Hepatocyte (in vitro differentiated cells): ENCODE data around the gene MRPL9.

ENCODE experiments used
- CTCF ChIP-seq: fragments of 200-600 bp; sonication (generic); IDR thresholded peaks from 2 replicates; pipeline ENCODE4 v1.5.1; 2016; ENCODE audit warnings: antibody characterized with exemption, mild to moderate bottlenecking; ENCODE audit not compliant: poor library complexity
- EZH2 ChIP-seq: fragments of 200-600 bp; sonication (generic); IDR thresholded peaks from 2 replicates; pipeline ENCODE4 v1.6.1; 2016; ENCODE audit warnings: antibody characterized with exemption, mild to moderate bottlenecking, borderline replicate concordance

GRCh38 chr1:151790071-151790939 is 27.0 kb upstream of the MRPL9 start, which contains the start of gene TDRKH:
- TF ChIP-seq CTCF (no peak), EZH2 (no peak)
